NT2/D1 (cell line): Measurements from ENCODE around the gene NLGN1.

ENCODE experiments used
- DNase-seq: peaks from one replicate; pipeline ENCODE4 v3.0.0-alpha.2; 2011; ENCODE audit warnings: low read depth, low spot score
- H3K27me3 ChIP-seq: 2 replicates; pipeline ENCODE4 v1.6.0; 2011; ENCODE audit warnings: mild to moderate bottlenecking; ENCODE audit not compliant: insufficient read length, insufficient read depth
- H3K36me3 ChIP-seq: 2 replicates; pipeline ENCODE4 v1.6.1; 2011; ENCODE audit warnings: mild to moderate bottlenecking, low read length, mixed read lengths; ENCODE audit not compliant: insufficient read depth, insufficient read length
- H3K4me1 ChIP-seq: 2 replicates; pipeline ENCODE4 v1.5.1; 2011; ENCODE audit not compliant: insufficient read depth, insufficient read length
- H3K4me3 ChIP-seq: 2 replicates; pipeline ENCODE4 v1.5.1; 2011; ENCODE audit warnings: low read depth; ENCODE audit not compliant: insufficient read length
- H3K9ac ChIP-seq: 2 replicates; pipeline ENCODE4 v1.6.0; 2011; ENCODE audit warnings: low read depth; ENCODE audit not compliant: insufficient read length
- H3K9me3 ChIP-seq: 2 replicates; pipeline ENCODE4 v1.5.1; 2011; ENCODE audit warnings: mild to moderate bottlenecking, low read length; ENCODE audit not compliant: insufficient read depth
- SUZ12 ChIP-seq: IDR thresholded peaks from 2 replicates; pipeline ENCODE4 v1.6.1; 2011; ENCODE audit not compliant: insufficient read length, insufficient read depth; ENCODE audit errors: extremely low read depth
- YY1 ChIP-seq: IDR thresholded peaks from 2 replicates; pipeline ENCODE4 v1.6.1; 2011; ENCODE audit not compliant: insufficient read length, insufficient read depth
- ZNF274 ChIP-seq: IDR thresholded peaks from 2 replicates; pipeline ENCODE4 v1.6.1; 2011; ENCODE audit warnings: mild to moderate bottlenecking, low read depth, low read length

NLGN1 gene

DNA sequence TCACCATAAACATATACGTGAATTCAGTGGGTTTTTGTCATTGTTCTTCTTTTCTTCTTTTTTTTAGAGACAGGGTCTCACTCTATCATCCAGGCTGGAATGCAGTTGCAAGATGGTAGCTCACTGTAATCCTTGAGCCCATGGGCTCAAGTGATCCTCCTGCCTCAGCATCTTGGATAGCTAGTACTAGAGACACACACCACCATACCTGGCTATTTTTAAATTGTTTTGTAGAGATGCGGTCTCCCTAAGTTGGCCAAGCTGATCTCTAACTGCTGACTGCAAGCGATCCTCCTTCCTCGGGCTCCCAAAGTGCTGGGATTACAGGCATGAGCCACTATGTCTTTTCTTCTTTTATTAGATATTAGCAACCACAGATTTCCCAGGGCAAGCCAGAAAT is 220.6 kb downstream of the NLGN1 start:
- Histone ChIP-seq H3K9ac (no peak overlapping the region), H3K9me3 (no peaks in the 10 kb centered on the region), H3K4me1 (no peaks in the 10 kb centered on the region), H3K27me3 (no peaks in the 10 kb centered on the region), H3K4me3 (no peak overlapping the region), H3K36me3 (no peaks in the 10 kb centered on the region)
- no peak for DNase-seq
- TF ChIP-seq YY1 = no peak
- no peak for TF ChIP-seq ZNF274
- no peak for TF ChIP-seq SUZ12

DNA sequence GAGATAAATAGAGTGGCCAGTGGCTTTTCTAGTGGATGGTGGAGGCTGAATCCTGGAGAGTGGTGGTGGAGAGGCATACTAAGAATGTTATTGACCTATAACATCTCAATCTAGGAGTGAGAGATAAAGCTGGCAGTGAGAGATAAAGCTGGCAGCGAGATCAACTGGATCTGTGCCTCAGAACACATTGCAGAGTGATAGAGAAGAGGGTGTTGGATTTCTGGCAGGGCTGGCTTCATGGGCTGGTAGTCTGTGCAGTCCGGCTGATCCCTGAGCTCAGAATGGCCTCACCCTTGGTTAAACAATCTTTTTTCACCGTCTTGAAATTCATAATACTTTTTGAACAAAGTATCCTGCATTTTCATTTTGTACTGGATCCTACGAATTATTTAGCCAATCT is 221.2 kb downstream of the NLGN1 start:
- Histone ChIP-seq H3K4me3 (no peak overlapping the region), H3K27me3 (no peaks in the 10 kb centered on the region)
- no peak for DNase-seq

GRCh38 chr3:173622166-173622565 is 224.6 kb downstream of the NLGN1 start:
- H3K9ac ChIP-seq = no peak overlapping the region
- TF ChIP-seq ZNF274 (no peak), YY1 (no peak), SUZ12 (no peak)

More for the DNA sequence above, 221.2 kb downstream of the NLGN1 start:
- H3K9ac ChIP-seq = no peak overlapping the region
- H3K36me3 ChIP-seq = no peaks in the 10 kb centered on the region
- no peaks in the 10 kb centered on the region for H3K4me1 ChIP-seq
- TF ChIP-seq ZNF274 = no peak
- no peak for TF ChIP-seq SUZ12
- no peak for TF ChIP-seq YY1
- no peaks in the 10 kb centered on the region for H3K9me3 ChIP-seq

DNA sequence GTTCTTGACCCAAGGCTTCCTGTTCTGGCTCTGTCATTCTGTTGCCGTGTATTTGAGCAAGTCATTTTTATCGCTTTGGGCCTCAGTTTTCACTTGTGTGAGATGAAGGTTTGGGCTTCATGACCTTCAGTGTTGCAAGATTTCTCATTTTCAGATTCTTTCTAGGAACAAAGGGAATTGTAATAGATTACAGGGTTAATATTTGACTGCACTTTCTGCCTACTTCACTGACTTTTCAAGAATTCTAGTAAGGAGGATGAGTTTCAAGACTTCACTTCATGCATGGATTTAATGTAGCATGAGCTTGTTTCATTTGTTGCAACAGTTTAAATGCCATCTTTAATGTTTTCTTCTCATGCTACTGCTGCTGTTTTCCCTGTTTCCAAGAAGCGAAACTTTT is 226.5 kb downstream of the NLGN1 start:
- no peaks in the 10 kb centered on the region for H3K36me3 ChIP-seq
- no peaks in the 10 kb centered on the region for H3K27me3 ChIP-seq
- TF ChIP-seq SUZ12 (no peak), ZNF274 (no peak), YY1 (no peak)
- no peak for DNase-seq
- no peaks in the 10 kb centered on the region for H3K4me1 ChIP-seq
- H3K9me3 ChIP-seq = no peaks in the 10 kb centered on the region
- H3K4me3 ChIP-seq = no peak overlapping the region
- no peak overlapping the region for H3K9ac ChIP-seq

More at GRCh38 chr3:173622166-173622565, 224.6 kb downstream of the NLGN1 start:
- Histone ChIP-seq H3K4me1 (no peaks in the 10 kb centered on the region), H3K27me3 (no peaks in the 10 kb centered on the region), H3K36me3 (no peaks in the 10 kb centered on the region), H3K4me3 (no peak overlapping the region), H3K9me3 (no peaks in the 10 kb centered on the region)
- DNase-seq = no peak

DNA sequence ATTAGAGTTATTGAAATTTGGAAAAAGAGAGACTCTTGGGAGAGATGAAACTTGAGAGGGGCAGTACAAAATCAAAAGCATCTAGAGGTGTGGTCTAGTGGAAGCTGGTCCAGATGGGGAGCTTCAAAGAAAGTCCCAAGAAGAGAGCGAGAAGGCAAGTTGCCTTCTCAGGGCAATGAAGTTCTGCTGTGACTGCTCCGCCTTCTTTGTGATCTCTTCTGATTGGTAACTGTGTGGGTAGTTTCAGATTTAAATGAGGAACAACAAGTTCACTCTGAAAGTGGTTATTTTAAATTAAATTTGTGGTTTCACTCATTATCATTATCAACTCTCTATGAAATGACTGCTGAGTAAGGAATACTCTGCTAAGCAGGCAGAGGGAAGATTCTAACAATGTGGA is 233.3 kb downstream of the NLGN1 start:
- Histone ChIP-seq H3K27me3 (no peaks in the 10 kb centered on the region), H3K4me3 (no peak overlapping the region), H3K9me3 (no peaks in the 10 kb centered on the region), H3K9ac (no peak overlapping the region), H3K4me1 (no peaks in the 10 kb centered on the region), H3K36me3 (no peaks in the 10 kb centered on the region)
- TF ChIP-seq YY1 (no peak), SUZ12 (no peak)
- no peak for DNase-seq

GRCh38 chr3:173632945-173633344 is 235.4 kb downstream of the NLGN1 start:
- DNase-seq = no peak
- no peaks in the 10 kb centered on the region for H3K9me3 ChIP-seq
- H3K27me3 ChIP-seq = no peaks in the 10 kb centered on the region
- no peak overlapping the region for H3K9ac ChIP-seq
- H3K4me3 ChIP-seq = no peak overlapping the region
- TF ChIP-seq SUZ12 = no peak
- no peak for TF ChIP-seq ZNF274
- TF ChIP-seq YY1 = no peak
- H3K4me1 ChIP-seq = no peaks in the 10 kb centered on the region
- H3K36me3 ChIP-seq = no peaks in the 10 kb centered on the region

DNA sequence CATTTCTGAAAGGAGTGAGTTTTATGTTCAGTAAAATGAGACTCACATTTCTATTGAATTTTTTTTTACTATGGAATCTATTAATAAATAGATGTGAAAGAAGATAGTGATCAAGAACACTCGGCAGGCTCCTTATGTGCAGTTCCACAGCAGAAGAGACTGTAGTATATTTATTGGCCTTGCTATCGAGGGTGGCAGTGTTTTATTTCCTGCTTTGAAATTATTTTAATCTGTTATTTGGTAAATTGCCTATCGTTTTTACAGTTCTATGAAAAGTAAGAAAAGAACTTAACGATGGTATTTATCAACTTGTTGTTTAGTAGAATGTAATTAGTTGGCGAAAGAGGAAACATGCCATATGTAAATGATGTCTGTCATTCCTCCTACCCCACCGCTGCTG is 238.3 kb downstream of the NLGN1 start:
- no peak for DNase-seq
- H3K4me3 ChIP-seq = no peak overlapping the region
- H3K9me3 ChIP-seq = no peaks in the 10 kb centered on the region
- H3K27me3 ChIP-seq = no peaks in the 10 kb centered on the region
- TF ChIP-seq SUZ12 (no peak), YY1 (no peak), ZNF274 (no peak)
- no peaks in the 10 kb centered on the region for H3K4me1 ChIP-seq
- no peak overlapping the region for H3K9ac ChIP-seq
- H3K36me3 ChIP-seq = no peaks in the 10 kb centered on the region

DNA sequence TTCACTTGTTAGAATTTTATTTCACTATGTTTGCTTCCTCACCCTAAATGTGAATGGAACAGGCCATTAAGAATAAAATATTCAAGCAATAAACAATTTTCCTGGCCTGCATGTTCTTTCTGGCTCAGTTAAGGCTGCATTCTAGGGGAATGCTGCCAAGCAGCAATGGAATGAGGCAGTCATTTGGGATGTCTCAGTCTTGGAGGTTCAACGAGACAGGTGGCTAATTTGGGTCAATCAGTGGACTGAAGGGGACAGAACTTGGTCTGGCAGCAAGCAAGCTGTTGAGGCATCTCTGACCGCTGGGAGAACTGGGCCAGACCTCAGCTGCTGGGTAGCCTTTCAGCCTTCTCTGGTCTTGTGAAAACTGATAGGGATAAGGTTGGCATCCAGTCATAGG is 241.6 kb downstream of the NLGN1 start:
- DNase-seq = no peak
- H3K4me1 ChIP-seq = no peaks in the 10 kb centered on the region
- no peak overlapping the region for H3K4me3 ChIP-seq
- no peaks in the 10 kb centered on the region for H3K27me3 ChIP-seq
- H3K9me3 ChIP-seq = no peaks in the 10 kb centered on the region
- TF ChIP-seq YY1 (no peak), ZNF274 (no peak), SUZ12 (no peak)
- H3K36me3 ChIP-seq = no peaks in the 10 kb centered on the region
- no peak overlapping the region for H3K9ac ChIP-seq
